Left ventricle myocardium inferior (tissue), 1 donor: Measurements from ENCODE around the gene POLRMT. TPM values are rescaled to one million over a fixed set of nuclear protein-coding genes. Genes with fewer than 3 reads are reported as not detected.

Experiments
- DNase-seq: peaks from one replicate; pipeline ENCODE4 v3.0.0-alpha.2; 2020
- H3K27ac ChIP-seq: fragments of 200-600 bp; replicated peaks from 2 replicates; pipeline ENCODE4 v1.8.0; 2021
- H3K27me3 ChIP-seq: fragments of 200-600 bp; 2 replicates; pipeline ENCODE4 v1.8.0; 2021; ENCODE audit warnings: low read depth
- H3K36me3 ChIP-seq: fragments of 200-600 bp; 2 replicates; pipeline ENCODE4 v1.8.0; 2021
- H3K4me1 ChIP-seq: fragments of 200-600 bp; 2 replicates; pipeline ENCODE4 v1.8.0; 2021
- H3K4me3 ChIP-seq: fragments of 200-600 bp; 2 replicates; pipeline ENCODE4 v1.8.0; 2021; ENCODE audit warnings: mild to moderate bottlenecking, moderate library complexity
- H3K9me3 ChIP-seq: fragments of 200-600 bp; replicated peaks from 2 replicates; pipeline ENCODE4 v1.8.0; 2021
- intact Hi-C: fragments of 100-400 bp; cut with micrococcal nuclease; formaldehyde crosslinking; loops from one replicate; pipeline ENCODE4 v1.11.0; 2022
- total RNA-seq: library from RNA; stranded (reverse); fragmentation: NEBNext Ultra II Directional; extraction: Animal tissue kit (Norgen Biotek cat#: 25700); gene quantifications from one replicate; pipeline ENCODE4 v1.2.1, GENCODE V29; 2021
- TF ChIP-seq, protein P1 (sequence below): fragments of 200-600 bp; IDR thresholded peaks from 2 replicates; pipeline ENCODE4 v1.8.0; 2021; ENCODE audit warnings: antibody characterized with exemption, mild to moderate bottlenecking, borderline replicate concordance
- donor health status: DM: no; HTN: yes; CAD: no; lungs with severe emphysema.

Gene POLRMT
- total RNA-seq, 1 donor from 2014 or later: 54.3 TPM

DNA sequence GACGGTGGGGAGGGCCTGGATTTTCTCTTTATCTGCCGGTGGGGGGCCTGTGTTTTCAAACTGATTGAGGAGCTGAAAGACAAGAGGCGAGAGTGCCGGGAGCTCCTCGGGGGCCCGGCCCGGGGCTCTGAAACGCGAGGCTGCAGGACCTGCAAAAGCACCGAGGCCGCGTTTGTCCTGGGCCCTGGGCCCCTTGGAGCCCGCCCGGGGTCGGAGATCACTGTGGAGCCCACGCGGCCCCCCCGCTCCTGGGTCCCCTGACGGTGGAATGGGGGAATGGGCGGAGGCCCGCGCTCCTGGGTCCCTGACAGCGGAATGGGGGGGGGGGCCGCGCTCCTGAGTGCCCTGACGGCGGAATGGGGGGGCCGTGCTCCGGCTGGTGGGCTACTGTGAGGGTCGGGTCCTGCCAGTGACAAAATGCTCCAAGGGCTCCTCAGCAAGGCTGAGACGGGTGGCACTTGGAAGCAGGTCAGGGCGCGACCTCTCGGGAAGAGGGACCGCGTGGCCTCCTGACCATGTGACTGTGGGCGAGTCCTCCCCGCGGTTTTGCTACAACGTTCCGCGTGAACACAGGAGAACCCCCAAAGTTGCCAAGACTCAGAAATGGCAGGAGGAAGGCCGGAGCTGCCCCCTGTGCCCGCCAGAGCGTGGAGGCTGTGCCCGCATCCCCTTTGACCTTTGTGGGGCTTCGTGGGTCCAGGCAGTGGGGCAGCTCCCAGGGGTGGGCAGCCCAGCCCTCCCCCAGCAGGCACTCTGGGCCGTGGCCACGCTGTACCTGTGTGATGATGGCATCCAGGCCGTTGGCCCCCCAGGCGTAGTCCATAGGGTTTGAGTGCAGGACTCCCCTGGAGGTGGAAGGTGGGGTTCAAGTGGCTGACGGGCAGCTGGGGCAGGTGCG lies 15.8 kb upstream of the POLRMT start:
- intact Hi-C loops: no loop called here
- Histone ChIP-seq H3K27me3 (no peaks in the 10 kb centered on the region), H3K27ac (no peak overlapping the region), H3K9me3 (no peaks in the 10 kb centered on the region), H3K4me3 (no peak overlapping the region), H3K4me1 (no peaks in the 10 kb centered on the region), H3K36me3 (peaks cover 83% of the 10 kb centered on the region)
- TF ChIP-seq, protein P1, sequence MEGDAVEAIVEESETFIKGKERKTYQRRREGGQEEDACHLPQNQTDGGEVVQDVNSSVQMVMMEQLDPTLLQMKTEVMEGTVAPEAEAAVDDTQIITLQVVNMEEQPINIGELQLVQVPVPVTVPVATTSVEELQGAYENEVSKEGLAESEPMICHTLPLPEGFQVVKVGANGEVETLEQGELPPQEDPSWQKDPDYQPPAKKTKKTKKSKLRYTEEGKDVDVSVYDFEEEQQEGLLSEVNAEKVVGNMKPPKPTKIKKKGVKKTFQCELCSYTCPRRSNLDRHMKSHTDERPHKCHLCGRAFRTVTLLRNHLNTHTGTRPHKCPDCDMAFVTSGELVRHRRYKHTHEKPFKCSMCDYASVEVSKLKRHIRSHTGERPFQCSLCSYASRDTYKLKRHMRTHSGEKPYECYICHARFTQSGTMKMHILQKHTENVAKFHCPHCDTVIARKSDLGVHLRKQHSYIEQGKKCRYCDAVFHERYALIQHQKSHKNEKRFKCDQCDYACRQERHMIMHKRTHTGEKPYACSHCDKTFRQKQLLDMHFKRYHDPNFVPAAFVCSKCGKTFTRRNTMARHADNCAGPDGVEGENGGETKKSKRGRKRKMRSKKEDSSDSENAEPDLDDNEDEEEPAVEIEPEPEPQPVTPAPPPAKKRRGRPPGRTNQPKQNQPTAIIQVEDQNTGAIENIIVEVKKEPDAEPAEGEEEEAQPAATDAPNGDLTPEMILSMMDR: no peak
- no peak for DNase-seq

GRCh38 chr19:648305-648704 lies 15.0 kb upstream of the POLRMT start:
- no peaks in the 10 kb centered on the region for H3K27me3 ChIP-seq
- no peaks in the 10 kb centered on the region for H3K9me3 ChIP-seq
- intact Hi-C loops: no loop called here
- no peak overlapping the region for H3K4me3 ChIP-seq
- H3K36me3 ChIP-seq: peaks cover 78% of the 10 kb centered on the region
- TF ChIP-seq, protein P1: no peak
- no peak overlapping the region for H3K27ac ChIP-seq
- DNase-seq: no peak
- no peaks in the 10 kb centered on the region for H3K4me1 ChIP-seq

DNA sequence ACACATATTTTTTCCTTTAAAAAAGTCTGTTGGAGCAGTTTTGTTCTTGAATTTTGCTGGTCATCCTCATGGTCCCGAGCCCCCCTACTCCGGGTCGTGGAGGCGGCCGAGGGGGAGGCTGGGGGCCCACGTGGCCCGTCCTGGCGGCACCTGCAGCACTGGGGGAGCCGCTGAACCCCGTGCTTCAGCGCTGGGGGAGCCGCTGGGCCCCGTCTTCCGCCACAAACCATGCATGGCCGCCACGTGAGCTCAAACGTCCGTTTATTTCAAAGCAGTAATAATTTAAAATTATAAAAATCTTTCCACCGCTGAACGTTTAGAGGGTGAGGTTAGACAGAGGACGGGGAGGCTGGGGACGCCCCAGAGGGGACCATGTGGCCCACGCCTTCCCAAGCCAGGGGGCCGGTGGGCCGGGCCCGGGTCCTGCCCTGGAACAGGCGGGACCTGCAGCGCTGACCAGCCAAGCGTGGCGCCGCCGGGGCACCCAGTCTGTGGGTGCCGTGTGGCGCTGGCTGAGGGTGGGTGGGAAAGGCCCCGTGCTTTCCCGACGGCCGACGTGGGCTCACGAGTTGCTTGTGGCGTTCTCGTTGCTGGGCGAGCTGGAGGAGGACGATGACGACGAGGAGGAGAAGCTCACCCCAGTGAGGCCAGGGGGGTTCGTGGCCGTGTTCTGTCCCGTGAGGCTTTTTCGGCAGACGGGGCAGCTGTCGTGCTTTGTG lies 14.4 kb upstream of the POLRMT start:
- no peak for DNase-seq
- Histone ChIP-seq H3K36me3 (peaks cover 73% of the 10 kb centered on the region), H3K4me1 (no peaks in the 10 kb centered on the region), H3K27me3 (no peaks in the 10 kb centered on the region), H3K9me3 (no peaks in the 10 kb centered on the region), H3K4me3 (no peak overlapping the region), H3K27ac (no peak overlapping the region)
- intact Hi-C loops: no loop called here
- TF ChIP-seq, protein P1: no peak

DNA sequence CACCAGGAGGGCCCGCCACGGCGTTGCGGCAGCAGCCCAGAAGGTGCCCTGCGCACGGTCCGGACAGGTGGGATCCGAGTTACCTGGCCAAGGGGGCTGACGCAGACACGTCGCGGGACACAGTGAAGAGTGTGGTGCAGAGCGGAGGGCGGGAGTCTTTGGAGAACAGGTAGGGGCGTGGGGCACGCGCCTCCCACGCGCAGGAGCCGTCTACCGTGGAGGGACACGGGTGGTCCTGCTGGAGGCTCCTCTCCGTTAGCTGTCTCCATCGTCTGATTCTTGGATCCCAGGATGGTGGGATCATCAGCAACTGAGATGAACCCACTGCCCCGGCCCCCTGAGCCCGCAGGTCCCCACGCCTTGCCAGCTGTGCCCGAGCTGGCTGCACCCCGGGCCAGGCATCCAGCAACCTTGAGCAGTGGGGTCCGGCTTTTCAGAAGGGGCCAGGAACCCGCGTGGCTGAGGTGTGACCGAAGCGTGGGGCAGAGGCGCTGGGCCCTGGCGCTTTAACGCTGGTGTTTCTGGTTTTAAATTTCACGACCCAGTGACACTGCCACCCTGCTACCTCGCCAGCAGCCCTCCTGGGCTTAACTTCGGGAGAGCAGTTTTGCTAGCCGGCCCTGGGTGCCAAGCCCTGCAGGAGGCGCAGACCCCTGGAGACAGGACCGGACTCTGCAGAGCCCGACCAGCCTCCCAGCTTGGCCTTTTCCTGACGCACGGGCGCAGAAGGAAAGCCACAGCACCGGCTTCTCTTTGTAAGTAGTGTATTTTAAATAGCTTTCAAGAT lies 13.6 kb upstream of the POLRMT start:
- H3K9me3 ChIP-seq: no peaks in the 10 kb centered on the region

More for the DNA sequence above, 13.6 kb upstream of the POLRMT start:
- no peak overlapping the region for H3K4me3 ChIP-seq
- H3K27ac ChIP-seq: no peak overlapping the region
- H3K27me3 ChIP-seq: no peaks in the 10 kb centered on the region
- intact Hi-C loops: no loop called here
- TF ChIP-seq, protein P1: no peak
- H3K36me3 ChIP-seq: peaks cover 65% of the 10 kb centered on the region
- no peaks in the 10 kb centered on the region for H3K4me1 ChIP-seq
- DNase-seq: no peak
